K562 (cell line): ENCODE results near the gene RERE. TPM values are rescaled to one million over a fixed set of nuclear protein-coding genes. Genes with fewer than 3 reads are reported as not detected.

Experiments used
- COPS2 ChIP-seq: fragments of 450-650 bp; conservative IDR thresholded peaks from 2 replicates; pipeline ENCODE4 v1.6.1; 2016; ENCODE audit warnings: mild to moderate bottlenecking, moderate library complexity
- CREB5 ChIP-seq: fragments of 250-450 bp; sonication (Bioruptor Pico); IDR thresholded peaks from 2 replicates; pipeline ENCODE4 v1.5.0; 2020; ENCODE audit warnings: mild to moderate bottlenecking
- CTCFL ChIP-seq: IDR thresholded peaks from 2 replicates; pipeline ENCODE4 v1.6.1; 2011; ENCODE audit warnings: borderline replicate concordance, low read depth, mild to moderate bottlenecking, moderate library complexity, low read length; ENCODE audit not compliant: insufficient read depth, poor library complexity, severe bottlenecking
- ERF ChIP-seq: fragments of 450-650 bp; formaldehyde crosslinking; IDR thresholded peaks from 2 replicates; pipeline ENCODE4 v1.4.0; 2020; ENCODE audit warnings: mild to moderate bottlenecking, mixed read lengths
- FOXO4 ChIP-seq: fragments of 450-650 bp; formaldehyde crosslinking; IDR thresholded peaks from 2 replicates; pipeline ENCODE4 v1.4.0; 2020; ENCODE audit warnings: mild to moderate bottlenecking, moderate library complexity
- PYGO2 ChIP-seq: fragments of 450-650 bp; IDR thresholded peaks from 2 replicates; pipeline ENCODE4 v1.6.1; 2016; ENCODE audit warnings: mild to moderate bottlenecking, missing genetic modification characterization, moderate library complexity, missing compliant biosample characterization
- SMAD3 ChIP-seq: fragments of 450-650 bp; formaldehyde crosslinking; conservative IDR thresholded peaks from 2 replicates; pipeline ENCODE4 v1.4.0; 2020; ENCODE audit warnings: mild to moderate bottlenecking
- UBTF ChIP-seq, 2 experiments: IDR thresholded peaks; 2 replicates each; pipeline ENCODE4 v1.6.1; 2012; ENCODE audit warnings: improper control_type of control experiment in 2 of 2, low read depth in 2 of 2, low read length in 2 of 2, borderline replicate concordance in 1 of 2
- USF2 ChIP-seq: sonication (generic); formaldehyde crosslinking; IDR thresholded peaks from 2 replicates; pipeline ENCODE4 v1.5.0; 2020; ENCODE audit warnings: missing genetic modification reagents
- ZBTB43 ChIP-seq: sonication (generic); formaldehyde crosslinking; IDR thresholded peaks from 2 replicates; pipeline ENCODE4 v1.8.0; 2023; ENCODE audit warnings: mild to moderate bottlenecking, missing genetic modification reagents
- ZBTB49 ChIP-seq: sonication (generic); formaldehyde crosslinking; IDR thresholded peaks from 2 replicates; pipeline ENCODE4 v1.8.0; 2022; ENCODE audit warnings: missing genetic modification reagents, mild to moderate bottlenecking, borderline replicate concordance
- ZNF124 ChIP-seq: sonication (generic); formaldehyde crosslinking; IDR thresholded peaks from 2 replicates; pipeline ENCODE4 v1.8.1; 2022; ENCODE audit warnings: missing genetic modification reagents
- ZNF263 ChIP-seq: sonication (generic); formaldehyde crosslinking; IDR thresholded peaks from 2 replicates; pipeline ENCODE4 v1.8.0; 2022; ENCODE audit warnings: mild to moderate bottlenecking, missing genetic modification reagents, borderline replicate concordance
- polyA plus RNA-seq, 8 experiments: library from polyadenylated mRNA; depleted of rRNA in 4 of 8; stranded (reverse) in 5 of 8; unstranded in 3 of 8; fragments of >200 nt; fragmentation: Nextera tagmentation in 2 of 8; fragmentation: Illumina TruSeq in 1 of 8; extraction: Ambion mirVana in 2 of 8; extraction: Trizol in 1 of 8; gene quantifications; 2 replicates each; pipeline versions ENCODE4 v1.2.1 to v1.2.3, GENCODE V29; 2011 to 2014; ENCODE audit warnings: inconsistent platforms in 1 of 8, missing spikeins in 1 of 8
- total RNA-seq, 7 experiments: library from RNA; depleted of rRNA in 6 of 7; stranded (reverse); fragments of >200 nt in 6 of 7; fragmentation: Illumina TruSeq in 2 of 7; extraction: Trizol in 2 of 7; gene quantifications; 2 replicates each; pipeline versions ENCODE4 v1.2.1 to v1.2.3, GENCODE V29; 2011 to 2021; ENCODE audit warnings: low replicate concordance in 1 of 7

RERE gene
- total and polyA plus RNA-seq, 9 of the 15 experiments (the other 6 are each of a cell fraction or from before 2014, with no cell fraction given) = 3.0 to 51.5 (median 13.4) TPM

- TF ChIP-seq UBTF (IDR thresholded peaks at IDR 0.05; ENCODE audit: borderline replicate concordance in 1 of 2, low read depth in 2 of 2, low read length in 2 of 2) = peak; percentile 41 to 55; a peak in 2 of 4 replicates
- no peak for TF ChIP-seq CTCFL
- 0 out of 2 replicates have a peak, but pooled peaks have one; percentile 46 for TF ChIP-seq ERF (CRISPR knock-in tag)
- no peak for TF ChIP-seq PYGO2 (tag)
- TF ChIP-seq FOXO4 (CRISPR knock-in tag) = no peak
- TF ChIP-seq ZNF124 (CRISPR knock-in tag) = no peak
- TF ChIP-seq SMAD3 (CRISPR knock-in tag) = no peak
- TF ChIP-seq USF2 (CRISPR knock-in tag) = no peak
- TF ChIP-seq CREB5 (CRISPR knock-in tag) = no peak
- no peak for TF ChIP-seq COPS2
- TF ChIP-seq ZBTB49 (CRISPR knock-in tag) = no peak
- no peak for TF ChIP-seq ZNF263 (CRISPR knock-in tag)
- TF ChIP-seq ZBTB43 (CRISPR knock-in tag) = no peak
These were observed 393.5 kb downstream of the RERE start (continued) for GRCh38 chr1:8423692-8424538.
